ENCODE results near the gene JMY.

Gene JMY

GRCh38 chr5:79333852-79334557 is 98.1 kb downstream of the JMY start:
- H3K4me3 ChIP-seq (ENCODE audit: low read depth in 1 of 2, low read length in 2 of 2), result no peak overlapping the region
- ATAC-seq (ENCODE audit: insufficient read depth, low read depth), result no peak

GRCh38 chr5:79346420-79346824 is 110.5 kb downstream of the JMY start:
- H3K9ac ChIP-seq (ENCODE audit: low read depth, low read length), result no peak overlapping the region
- no peak overlapping the region for H3K4me3 ChIP-seq (ENCODE audit: low read depth in 1 of 2, low read length in 2 of 2)
- H3K36me3 ChIP-seq (ENCODE audit: insufficient read depth, low read length), result no peaks in the 10 kb centered on the region
- no peak for TF ChIP-seq EZH2 (IDR thresholded peaks at IDR 0.05; ENCODE audit: borderline replicate concordance, low read depth, low read length, severe bottlenecking)
- no peak for TF ChIP-seq CTCF (IDR thresholded peaks at IDR 0.05; ENCODE audit: borderline replicate concordance, extremely low read depth, low read length, poor library complexity, severe bottlenecking)
- no peaks in the 10 kb centered on the region for H3K27me3 ChIP-seq (ENCODE audit: insufficient read depth, low read length, poor library complexity)
- no peak overlapping the region for H3K27ac ChIP-seq (ENCODE audit: low read length)
- DNase-seq, result no peak
- ATAC-seq (ENCODE audit: insufficient read depth, low read depth), result no peak
- no peaks in the 10 kb centered on the region for H3K79me2 ChIP-seq (ENCODE audit: insufficient read depth, low read length)
- H3K4me2 ChIP-seq (ENCODE audit: insufficient read depth, low read length), result no peak overlapping the region
- no peaks in the 10 kb centered on the region for H3K4me1 ChIP-seq (ENCODE audit: insufficient read depth, low read length)
- no peaks in the 10 kb centered on the region for H3K9me3 ChIP-seq (ENCODE audit: insufficient read depth, low read length, severe bottlenecking)
- H4K20me1 ChIP-seq (ENCODE audit: insufficient read depth, low read length), result no peaks in the 10 kb centered on the region
- no peak overlapping the region for H2AFZ ChIP-seq (ENCODE audit: low read depth, low read length)

More at GRCh38 chr5:79333852-79334557, 98.1 kb downstream of the JMY start:
- Histone ChIP-seq H3K9ac (ENCODE audit: low read depth, low read length) (no peak overlapping the region), H2AFZ (ENCODE audit: low read depth, low read length) (no peak overlapping the region), H3K27ac (ENCODE audit: low read length) (no peak overlapping the region), H3K79me2 (ENCODE audit: insufficient read depth, low read length) (no peaks in the 10 kb centered on the region), H3K36me3 (ENCODE audit: insufficient read depth, low read length) (no peaks in the 10 kb centered on the region), H3K9me3 (ENCODE audit: insufficient read depth, low read length, severe bottlenecking) (no peaks in the 10 kb centered on the region), H3K27me3 (ENCODE audit: insufficient read depth, low read length, poor library complexity) (no peaks in the 10 kb centered on the region), H3K4me2 (ENCODE audit: insufficient read depth, low read length) (no peak overlapping the region), H3K4me1 (ENCODE audit: insufficient read depth, low read length) (no peaks in the 10 kb centered on the region), H4K20me1 (ENCODE audit: insufficient read depth, low read length) (no peaks in the 10 kb centered on the region)
- TF ChIP-seq CTCF (IDR thresholded peaks at IDR 0.05; ENCODE audit: borderline replicate concordance, extremely low read depth, low read length, poor library complexity, severe bottlenecking), result peak; percentile 20
- TF ChIP-seq EZH2 (IDR thresholded peaks at IDR 0.05; ENCODE audit: borderline replicate concordance, low read depth, low read length, severe bottlenecking), result no peak
- DNase-seq, result no peak

- no peak for DNase-seq
- no peak for ATAC-seq (ENCODE audit: insufficient read depth, low read depth)
- H2AFZ ChIP-seq (ENCODE audit: low read depth, low read length), result no peak overlapping the region
Measured at GRCh38 chr5:79349047-79349446, 113.1 kb downstream of the JMY start.

More at GRCh38 chr5:79349047-79349446, 113.1 kb downstream of the JMY start:
- Histone ChIP-seq H3K27ac (ENCODE audit: low read length) (no peak overlapping the region), H3K79me2 (ENCODE audit: insufficient read depth, low read length) (no peaks in the 10 kb centered on the region), H3K4me2 (ENCODE audit: insufficient read depth, low read length) (no peak overlapping the region), H4K20me1 (ENCODE audit: insufficient read depth, low read length) (no peaks in the 10 kb centered on the region), H3K4me1 (ENCODE audit: insufficient read depth, low read length) (no peaks in the 10 kb centered on the region), H3K9ac (ENCODE audit: low read depth, low read length) (no peak overlapping the region), H3K9me3 (ENCODE audit: insufficient read depth, low read length, severe bottlenecking) (no peaks in the 10 kb centered on the region), H3K27me3 (ENCODE audit: insufficient read depth, low read length, poor library complexity) (no peaks in the 10 kb centered on the region), H3K4me3 (ENCODE audit: low read depth in 1 of 2, low read length in 2 of 2) (no peak overlapping the region), H3K36me3 (ENCODE audit: insufficient read depth, low read length) (no peaks in the 10 kb centered on the region)
- TF ChIP-seq EZH2 (IDR thresholded peaks at IDR 0.05; ENCODE audit: borderline replicate concordance, low read depth, low read length, severe bottlenecking), result no peak
- no peak for TF ChIP-seq CTCF (IDR thresholded peaks at IDR 0.05; ENCODE audit: borderline replicate concordance, extremely low read depth, low read length, poor library complexity, severe bottlenecking)
